ENCODE data around the gene USP48. TPM values are rescaled to one million over a fixed set of nuclear protein-coding genes. Genes with fewer than 3 reads are reported as not detected.

Gene USP48
- total and polyA plus RNA-seq, 10 of the 15 experiments (the other 5 are each of a cell fraction or from before 2014, with no cell fraction given): 21.2 to 115 (median 75.5) TPM

GRCh38 chr1:21750841-21751240, 32.1 kb downstream of the USP48 start (continued):
- TF ChIP-seq E2F8 (IDR thresholded peaks at IDR 0.05; ENCODE audit: low read depth, partially characterized antibody) (no peak), PML (IDR thresholded peaks at IDR 0.05; ENCODE audit: low read length) (no peak), BACH1 (IDR thresholded peaks at IDR 0.05; ENCODE audit: borderline replicate concordance) (no peak), CBFB (IDR thresholded peaks at IDR 0.05; ENCODE audit: low read depth) (no peak), ZSCAN29 (IDR thresholded peaks at IDR 0.05) (no peak), RAD51 (IDR thresholded peaks at IDR 0.05) (no peak), EP300 (IDR thresholded peaks at IDR 0.05; ENCODE audit: borderline replicate concordance in 1 of 2, control insufficient read depth in 1 of 2, low read depth in 2 of 2, low read length in 2 of 2) (no peak), SP1 (IDR thresholded peaks at IDR 0.05; ENCODE audit: low read depth, low read length) (no peak)

- Histone ChIP-seq H3K9me3 (replicated peaks; ENCODE audit: control insufficient read depth, insufficient read depth, low read length) (no peaks in the 10 kb centered on the region), H3K27ac (ENCODE audit: control insufficient read depth, insufficient read depth) (no peak overlapping the region), H2AFZ (ENCODE audit: control insufficient read depth, low read depth, low read length) (no peak overlapping the region), H3K36me3 (ENCODE audit: control insufficient read depth in 2 of 2, insufficient read depth in 2 of 2, low read length in 1 of 2) (peaks cover 12 to 30% of the 10 kb centered on the region in 2 experiments; a peak in 3 of 4 replicates), H3K4me3 (no peak overlapping the region), H3K27me3 (replicated peaks in 1 of 2; ENCODE audit: control insufficient read depth in 2 of 2, insufficient read depth in 2 of 2, low read length in 1 of 2) (no peaks in the 10 kb centered on the region), H3K4me2 (ENCODE audit: control insufficient read depth, insufficient read depth) (no peak overlapping the region), H3K9ac (ENCODE audit: control insufficient read depth, insufficient read depth, low read length) (no peak overlapping the region), H3K4me1 (ENCODE audit: control insufficient read depth, insufficient read depth, low read length) (no peaks in the 10 kb centered on the region), H4K20me1 (ENCODE audit: control insufficient read depth, insufficient read depth) (no peaks in the 10 kb centered on the region), H3K79me2 (ENCODE audit: control insufficient read depth, insufficient read depth, low read length) (peaks cover 14% of the 10 kb centered on the region)
- no peak for DNase-seq (ENCODE audit: low read depth, low spot score)
- in situ Hi-C loops (cut with MboI): no loop called here
- ChIA-PET POLR2A (interaction anchor here (1.7 kb wide), 1 partner anchor 32 kb away, joined by 5 read pairs; no protein-coding TSS in a partner anchor), RAD21 (ENCODE audit: unreplicated experiment) (interaction anchor here (0.8 kb wide), 1 partner anchor 11 kb away, joined by 5 read pairs; no protein-coding TSS in a partner anchor), CTCF (no interaction called here), SMC1A (ENCODE audit: uncharacterized antibody, unreplicated experiment) (interaction anchor here (1.2 to 1.5 kb wide), 3 partner anchors 12 to 34 kb away, joined by 3 to 6 read pairs (median 3); no protein-coding TSS in a partner anchor)
- TSS peak; percentile 44 for BruUV-seq (replicated peaks)
- ATAC-seq: no peak
- FAIRE-seq: no peak
- intact Hi-C loops (cut with micrococcal nuclease; ENCODE audit: unreplicated experiment): no loop called here
- WGBS (ENCODE audit: insufficient coverage, insufficient replicate concordance, low lambda C conversion rate, missing lambda C conversion rate): 80% methylated on average over 9 of the region's 9 CpGs
- TF ChIP-seq POLR2AphosphoS5 (IDR thresholded peaks at IDR 0.05; ENCODE audit: low read length) (peak; percentile 27; the same call in 1 of the 2 replicates), PBX3 (IDR thresholded peaks at IDR 0.05; ENCODE audit: insufficient replicate concordance, low read depth, low read length) (no peak), ZNF687 (IDR thresholded peaks at IDR 0.05) (no peak), CTCF (IDR thresholded peaks at IDR 0.05 in 2 of 3, conservative IDR thresholded peaks at IDR 0.05 in 1 of 3; ENCODE audit: control insufficient read depth in 2 of 3, extremely low read depth in 1 of 3, insufficient read depth in 1 of 3, low read depth in 3 of 3, low read length in 3 of 3) (no peak)
These were observed 33.0 kb downstream of the USP48 start for GRCh38 chr1:21749859-21750468.

Measured in GM12878 (cell line).